ENCODE results near the gene IFNW1. TPM values are rescaled to one million over a fixed set of nuclear protein-coding genes. Genes with fewer than 3 reads are reported as not detected.
"Not testable (repeated sequence)": the region's sequence is repeated elsewhere in the genome, so short reads cannot be mapped to it uniquely, and the experiment has no call there.

Gene IFNW1
- total RNA-seq = not detected

DNA sequence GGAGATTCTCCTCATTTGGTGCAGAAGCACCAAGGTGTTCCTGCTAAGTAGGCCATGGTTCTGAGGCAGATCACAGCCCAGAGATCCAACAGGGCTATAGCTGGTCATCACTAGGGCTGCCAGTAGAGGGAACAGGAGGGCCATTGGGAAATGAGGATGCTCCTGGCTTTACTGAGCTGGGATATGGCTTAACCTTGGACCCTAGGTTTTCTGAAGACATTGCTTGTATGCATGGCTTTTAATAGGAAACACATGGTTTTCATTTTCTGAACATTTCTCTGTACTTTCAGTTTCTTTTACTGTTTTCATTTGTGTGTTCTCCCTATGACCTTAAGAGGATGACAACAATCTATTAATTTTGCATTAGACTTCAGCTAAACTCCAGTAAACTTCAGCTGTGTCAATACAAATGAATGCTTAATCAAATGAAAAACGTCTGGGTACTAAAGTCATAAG is at the start of gene IFNW1:
IFNW1 (minus strand) TSS at position 406 of the 456 bp plus-strand sequence; CDS start at position 144, 262 bp downstream.
- no peaks in the 10 kb centered on the region for H3K27me3 ChIP-seq (ENCODE audit: control insufficient read depth in 3 of 3, insufficient read depth in 3 of 3, low read length in 3 of 3)
- H3K9me3 ChIP-seq (ENCODE audit: control insufficient read depth in 3 of 3, low read length in 3 of 3) = no peaks in the 10 kb centered on the region

DNA sequence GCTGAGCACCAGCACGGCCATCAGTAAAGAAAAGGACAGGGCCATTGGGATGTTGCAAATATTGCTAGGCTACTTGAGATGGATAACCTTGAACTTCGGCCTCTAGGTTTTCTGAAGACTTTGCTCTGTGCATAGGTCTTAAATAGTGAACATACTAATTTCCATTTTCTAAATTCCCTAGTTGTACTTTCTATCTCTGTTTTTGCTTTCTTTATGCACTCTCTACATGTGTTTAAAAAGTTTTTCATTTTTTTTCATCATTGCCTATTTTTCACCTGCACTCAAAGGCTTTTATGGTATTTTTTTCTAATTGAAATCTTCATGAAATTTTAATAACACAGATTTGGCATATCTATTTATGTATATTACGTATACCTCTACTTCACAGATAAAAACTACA is 45.9 kb upstream of the IFNW1 start, which contains the start of gene IFNA4:
IFNA4 (minus strand) TSS at position 101 of the 400 bp plus-strand sequence; CDS start at position 45, 56 bp downstream.
- not testable (repeated sequence) for H3K4me3 ChIP-seq (ENCODE audit: low read length in 3 of 3); H3K36me3 ChIP-seq (ENCODE audit: control insufficient read depth in 3 of 3, insufficient read depth in 3 of 3, low read length in 3 of 3); H3K4me1 ChIP-seq (ENCODE audit: control insufficient read depth in 3 of 3, insufficient read depth in 3 of 3, low read length in 3 of 3); H3K27me3 ChIP-seq (ENCODE audit: control insufficient read depth in 3 of 3, insufficient read depth in 3 of 3, low read length in 3 of 3); H3K9ac ChIP-seq (ENCODE audit: low read depth in 1 of 3, low read length in 3 of 3); H3K27ac ChIP-seq (ENCODE audit: low read depth, low read length); H3K9me3 ChIP-seq (ENCODE audit: control insufficient read depth in 3 of 3, low read length in 3 of 3)

More for the DNA sequence above, at the start of gene IFNW1:
- Histone ChIP-seq H3K4me3 (ENCODE audit: low read length in 3 of 3) (no peak within 1 kb of the TSS), H3K36me3 (ENCODE audit: control insufficient read depth in 3 of 3, insufficient read depth in 3 of 3, low read length in 3 of 3) (no peaks in the 10 kb centered on the region), H3K9ac (ENCODE audit: low read depth in 1 of 3, low read length in 3 of 3) (no peak within 1 kb of the TSS), H3K27ac (ENCODE audit: low read depth, low read length) (no peak within 1 kb of the TSS), H3K4me1 (ENCODE audit: control insufficient read depth in 3 of 3, insufficient read depth in 3 of 3, low read length in 3 of 3) (no peaks in the 10 kb centered on the region)

DNA sequence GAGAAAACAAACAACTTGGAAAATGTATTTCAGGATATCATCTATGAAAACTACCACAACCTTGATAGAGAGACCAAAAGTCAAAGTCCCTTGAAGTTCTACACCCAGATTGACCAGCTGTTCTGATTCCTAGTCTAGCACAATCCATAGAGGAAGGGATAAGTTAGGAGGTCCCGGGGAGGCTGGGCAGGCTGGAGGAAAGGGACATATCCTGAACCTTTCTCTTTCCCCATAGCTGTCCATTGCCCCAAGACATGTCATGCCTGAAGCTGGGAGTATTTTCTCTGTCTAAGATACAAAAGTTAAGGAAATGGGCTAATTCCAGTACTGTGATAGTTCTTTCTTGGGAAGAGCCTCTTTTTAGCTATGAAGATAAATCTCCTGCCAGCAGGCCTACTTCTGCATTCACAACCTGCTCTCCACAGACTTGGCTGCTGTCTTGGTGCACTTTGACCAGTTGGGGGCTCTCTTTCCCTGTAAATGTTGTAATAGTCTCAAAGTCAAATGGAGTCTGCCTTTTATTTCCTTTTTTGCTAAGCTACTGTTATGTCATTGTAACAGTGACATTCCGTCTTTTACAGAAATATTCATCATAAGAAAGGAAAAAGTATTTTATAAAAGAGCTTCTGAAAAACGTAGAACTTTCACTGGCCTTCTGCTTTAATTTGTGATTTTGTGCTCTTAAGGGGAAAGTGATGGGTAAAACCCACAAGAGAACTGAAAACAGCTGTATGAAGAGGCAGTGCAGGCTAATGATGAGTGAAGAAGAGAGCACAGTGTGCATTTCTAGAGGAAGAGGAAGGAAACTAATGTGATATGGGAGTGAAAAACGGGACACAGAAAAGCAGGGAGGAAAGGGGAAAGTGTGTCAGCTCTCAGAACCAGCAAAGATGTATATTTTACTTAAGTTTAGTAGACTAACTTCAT is 41.4 kb upstream of the IFNW1 start:
- H3K9me3 ChIP-seq (ENCODE audit: control insufficient read depth in 3 of 3, low read length in 3 of 3); H3K4me3 ChIP-seq (ENCODE audit: low read length in 3 of 3); H3K27me3 ChIP-seq (ENCODE audit: control insufficient read depth in 3 of 3, insufficient read depth in 3 of 3, low read length in 3 of 3); H3K9ac ChIP-seq (ENCODE audit: low read depth in 1 of 3, low read length in 3 of 3); H3K36me3 ChIP-seq (ENCODE audit: control insufficient read depth in 3 of 3, insufficient read depth in 3 of 3, low read length in 3 of 3); H3K27ac ChIP-seq (ENCODE audit: low read depth, low read length); H3K4me1 ChIP-seq (ENCODE audit: control insufficient read depth in 3 of 3, insufficient read depth in 3 of 3, low read length in 3 of 3): not testable (repeated sequence)

DNA sequence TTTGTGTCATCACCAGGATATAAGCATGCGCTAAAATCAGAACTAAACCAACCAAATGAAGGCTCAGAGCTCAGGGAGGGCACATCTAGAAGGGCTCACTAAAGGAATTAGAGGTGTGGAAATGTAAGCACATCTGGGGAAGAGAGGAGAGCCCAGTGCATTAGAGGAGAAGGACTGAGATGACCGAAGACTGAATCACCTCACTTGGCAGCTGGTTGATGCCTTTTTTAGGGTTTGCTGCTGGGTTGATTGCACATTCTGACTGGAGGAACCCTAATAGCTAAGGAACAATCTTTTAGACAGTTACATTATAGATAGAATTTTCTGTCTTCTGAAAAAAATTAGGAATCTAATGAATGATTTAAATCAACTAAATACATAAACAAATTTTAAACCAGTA is 33.0 kb upstream of the IFNW1 start:
- Histone ChIP-seq H3K9me3 (ENCODE audit: control insufficient read depth in 3 of 3, low read length in 3 of 3) (no peaks in the 10 kb centered on the region), H3K27ac (ENCODE audit: low read depth, low read length) (no peak overlapping the region), H3K9ac (ENCODE audit: low read depth in 1 of 3, low read length in 3 of 3) (no peak overlapping the region), H3K4me1 (ENCODE audit: control insufficient read depth in 3 of 3, insufficient read depth in 3 of 3, low read length in 3 of 3) (no peaks in the 10 kb centered on the region), H3K4me3 (ENCODE audit: low read length in 3 of 3) (no peak overlapping the region), H3K27me3 (ENCODE audit: control insufficient read depth in 3 of 3, insufficient read depth in 3 of 3, low read length in 3 of 3) (no peaks in the 10 kb centered on the region), H3K36me3 (ENCODE audit: control insufficient read depth in 3 of 3, insufficient read depth in 3 of 3, low read length in 3 of 3) (no peaks in the 10 kb centered on the region)

DNA sequence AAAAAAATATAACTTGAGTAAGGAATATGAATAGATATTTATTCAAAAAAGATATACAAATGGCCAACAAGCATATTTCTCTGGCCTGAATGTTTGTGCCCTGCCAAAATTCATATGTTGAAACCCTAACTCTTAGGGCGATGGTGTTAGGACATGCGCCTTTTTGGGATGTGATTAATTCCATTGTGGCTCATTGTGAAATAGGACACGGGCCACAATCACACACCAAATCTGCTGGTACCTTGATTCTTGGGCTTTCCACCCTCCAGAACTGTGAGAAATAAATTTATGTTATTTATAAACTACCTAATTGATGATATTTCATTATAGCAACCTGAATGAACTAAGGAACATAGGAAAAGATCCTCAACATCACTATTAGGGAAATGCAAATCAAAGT is 30.5 kb upstream of the IFNW1 start:
- Histone ChIP-seq H3K9me3 (ENCODE audit: control insufficient read depth in 3 of 3, low read length in 3 of 3) (no peaks in the 10 kb centered on the region), H3K4me3 (ENCODE audit: low read length in 3 of 3) (no peak overlapping the region), H3K27ac (ENCODE audit: low read depth, low read length) (no peak overlapping the region), H3K9ac (ENCODE audit: low read depth in 1 of 3, low read length in 3 of 3) (no peak overlapping the region), H3K36me3 (ENCODE audit: control insufficient read depth in 3 of 3, insufficient read depth in 3 of 3, low read length in 3 of 3) (no peaks in the 10 kb centered on the region), H3K4me1 (ENCODE audit: control insufficient read depth in 3 of 3, insufficient read depth in 3 of 3, low read length in 3 of 3) (no peaks in the 10 kb centered on the region), H3K27me3 (ENCODE audit: control insufficient read depth in 3 of 3, insufficient read depth in 3 of 3, low read length in 3 of 3) (no peaks in the 10 kb centered on the region)

DNA sequence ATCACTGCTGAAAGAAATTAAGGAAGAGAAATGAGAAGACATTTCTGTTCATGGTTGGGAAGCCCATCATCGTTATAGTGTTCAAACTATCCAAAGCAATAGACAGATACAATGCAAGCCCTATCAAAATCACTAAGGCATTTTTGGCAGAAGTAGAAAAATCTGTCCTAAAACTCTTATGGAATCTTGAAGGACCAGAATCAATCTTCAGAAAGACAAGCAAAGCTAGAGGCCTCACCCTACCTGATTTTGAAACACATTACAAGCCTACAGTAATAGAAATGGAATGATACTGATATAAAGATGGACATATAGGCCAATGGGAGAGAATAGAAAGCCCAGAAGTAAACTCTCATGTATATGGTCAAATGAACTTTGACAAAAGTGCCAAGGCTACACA is 29.7 kb upstream of the IFNW1 start:
- no peaks in the 10 kb centered on the region for H3K4me1 ChIP-seq (ENCODE audit: control insufficient read depth in 3 of 3, insufficient read depth in 3 of 3, low read length in 3 of 3)
- no peak overlapping the region for H3K4me3 ChIP-seq (ENCODE audit: low read length in 3 of 3)
- no peaks in the 10 kb centered on the region for H3K27me3 ChIP-seq (ENCODE audit: control insufficient read depth in 3 of 3, insufficient read depth in 3 of 3, low read length in 3 of 3)
- H3K9me3 ChIP-seq (ENCODE audit: control insufficient read depth in 3 of 3, low read length in 3 of 3) = no peaks in the 10 kb centered on the region
- no peaks in the 10 kb centered on the region for H3K36me3 ChIP-seq (ENCODE audit: control insufficient read depth in 3 of 3, insufficient read depth in 3 of 3, low read length in 3 of 3)
- no peak overlapping the region for H3K9ac ChIP-seq (ENCODE audit: low read depth in 1 of 3, low read length in 3 of 3)
- H3K27ac ChIP-seq (ENCODE audit: low read depth, low read length) = no peak overlapping the region

DNA sequence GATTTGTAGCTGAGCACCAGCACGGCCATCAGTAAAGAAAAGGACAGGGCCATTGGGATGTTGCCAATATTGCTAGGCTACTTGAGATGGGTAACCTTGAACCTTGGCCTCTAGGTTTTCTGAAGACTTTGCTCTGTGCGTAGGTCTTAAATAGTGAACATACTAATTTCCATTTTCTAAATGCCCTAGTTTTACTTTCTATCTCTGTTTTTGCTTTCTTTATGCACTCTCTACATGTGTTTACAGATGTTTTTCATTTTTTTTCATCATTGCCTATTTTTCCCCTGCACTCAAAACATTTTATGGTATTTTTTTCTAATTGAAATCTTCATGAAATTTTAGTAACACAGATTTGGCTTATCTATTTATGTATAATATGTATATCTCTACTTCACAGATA is 24.9 kb upstream of the IFNW1 start, which contains the start of gene IFNA21:
IFNA21 (minus strand) TSS at position 101 of the 400 bp plus-strand sequence; CDS start at position 53, 48 bp downstream.
- not testable (repeated sequence) for H3K27me3 ChIP-seq (ENCODE audit: control insufficient read depth in 3 of 3, insufficient read depth in 3 of 3, low read length in 3 of 3)

DNA sequence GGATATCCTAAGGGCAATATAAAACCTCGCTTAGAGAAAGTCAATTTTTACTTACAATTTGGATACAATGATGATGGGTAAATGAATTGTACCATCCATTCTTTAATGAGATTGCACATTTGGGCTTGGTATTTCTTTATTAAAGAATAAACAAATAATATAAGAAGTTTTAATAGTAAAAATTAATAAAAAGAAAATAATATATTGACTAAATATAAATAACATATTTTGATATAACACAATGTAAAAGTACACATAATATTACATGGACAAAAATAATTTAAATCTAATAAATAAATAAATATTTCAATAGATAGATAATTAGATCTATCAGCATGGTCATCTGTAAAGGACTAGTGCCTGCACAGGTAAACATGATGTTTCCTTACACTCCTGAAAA is 23.9 kb upstream of the IFNW1 start:
- H3K9ac ChIP-seq (ENCODE audit: low read depth in 1 of 3, low read length in 3 of 3) = no peak overlapping the region
- no peaks in the 10 kb centered on the region for H3K9me3 ChIP-seq (ENCODE audit: control insufficient read depth in 3 of 3, low read length in 3 of 3)
- H3K4me1 ChIP-seq (ENCODE audit: control insufficient read depth in 3 of 3, insufficient read depth in 3 of 3, low read length in 3 of 3) = no peaks in the 10 kb centered on the region
- no peaks in the 10 kb centered on the region for H3K27me3 ChIP-seq (ENCODE audit: control insufficient read depth in 3 of 3, insufficient read depth in 3 of 3, low read length in 3 of 3)
- H3K27ac ChIP-seq (ENCODE audit: low read depth, low read length) = no peak overlapping the region
- no peak overlapping the region for H3K4me3 ChIP-seq (ENCODE audit: low read length in 3 of 3)
- no peaks in the 10 kb centered on the region for H3K36me3 ChIP-seq (ENCODE audit: control insufficient read depth in 3 of 3, insufficient read depth in 3 of 3, low read length in 3 of 3)

More for the DNA sequence above, 24.9 kb upstream of the IFNW1 start, which contains the start of gene IFNA21:
- H3K9me3 ChIP-seq (ENCODE audit: control insufficient read depth in 3 of 3, low read length in 3 of 3); H3K4me3 ChIP-seq (ENCODE audit: low read length in 3 of 3); H3K4me1 ChIP-seq (ENCODE audit: control insufficient read depth in 3 of 3, insufficient read depth in 3 of 3, low read length in 3 of 3); H3K9ac ChIP-seq (ENCODE audit: low read depth in 1 of 3, low read length in 3 of 3); H3K36me3 ChIP-seq (ENCODE audit: control insufficient read depth in 3 of 3, insufficient read depth in 3 of 3, low read length in 3 of 3); H3K27ac ChIP-seq (ENCODE audit: low read depth, low read length): not testable (repeated sequence)

DNA sequence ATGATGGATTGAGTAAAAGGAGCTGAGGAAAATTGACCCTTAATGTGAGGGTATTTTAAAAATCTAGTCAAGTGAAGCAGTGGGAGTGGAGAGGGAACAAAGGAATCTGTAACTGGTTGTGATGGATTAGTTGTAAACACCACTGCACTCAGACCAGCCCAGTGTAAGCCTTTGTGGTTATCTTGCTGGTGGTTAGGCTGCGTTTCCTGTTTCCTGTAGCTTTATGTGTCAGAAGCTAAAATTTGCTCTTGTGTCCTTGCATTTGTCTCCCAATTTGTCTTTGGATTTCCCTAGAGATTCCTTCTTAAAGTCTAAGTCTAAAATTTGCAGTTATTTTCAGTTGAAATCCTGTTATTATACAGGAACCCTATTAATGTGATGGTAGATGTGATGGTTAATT is 18.5 kb upstream of the IFNW1 start:
- no peaks in the 10 kb centered on the region for H3K36me3 ChIP-seq (ENCODE audit: control insufficient read depth in 3 of 3, insufficient read depth in 3 of 3, low read length in 3 of 3)
- no peaks in the 10 kb centered on the region for H3K27me3 ChIP-seq (ENCODE audit: control insufficient read depth in 3 of 3, insufficient read depth in 3 of 3, low read length in 3 of 3)
- H3K9me3 ChIP-seq (ENCODE audit: control insufficient read depth in 3 of 3, low read length in 3 of 3) = no peaks in the 10 kb centered on the region
- H3K9ac ChIP-seq (ENCODE audit: low read depth in 1 of 3, low read length in 3 of 3) = no peak overlapping the region
- H3K4me1 ChIP-seq (ENCODE audit: control insufficient read depth in 3 of 3, insufficient read depth in 3 of 3, low read length in 3 of 3) = no peaks in the 10 kb centered on the region
- no peak overlapping the region for H3K27ac ChIP-seq (ENCODE audit: low read depth, low read length)
- H3K4me3 ChIP-seq (ENCODE audit: low read length in 3 of 3) = no peak overlapping the region

DNA sequence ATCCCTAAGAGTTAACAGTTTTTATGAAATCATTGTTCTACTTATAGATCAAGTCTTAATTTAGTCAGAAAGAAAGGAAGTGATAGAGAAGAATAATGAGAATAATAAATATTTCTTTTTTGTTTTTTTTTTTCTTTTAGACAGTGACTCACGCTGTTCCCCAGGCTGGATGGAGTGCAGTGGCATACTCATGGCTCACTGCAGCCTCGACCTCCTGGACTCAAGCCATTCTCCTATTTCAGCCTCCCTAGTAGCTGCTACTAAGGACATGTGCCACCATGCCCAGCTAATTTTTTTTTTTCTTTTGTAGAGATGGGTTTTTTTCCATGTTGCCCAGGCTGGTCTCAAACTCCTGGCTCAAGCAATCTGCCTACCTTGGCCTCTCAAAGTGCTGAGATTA is 13.9 kb upstream of the IFNW1 start:
- Histone ChIP-seq H3K27ac (ENCODE audit: low read depth, low read length) (no peak overlapping the region), H3K36me3 (ENCODE audit: control insufficient read depth in 3 of 3, insufficient read depth in 3 of 3, low read length in 3 of 3) (no peaks in the 10 kb centered on the region), H3K27me3 (ENCODE audit: control insufficient read depth in 3 of 3, insufficient read depth in 3 of 3, low read length in 3 of 3) (no peaks in the 10 kb centered on the region), H3K9ac (ENCODE audit: low read depth in 1 of 3, low read length in 3 of 3) (no peak overlapping the region), H3K9me3 (ENCODE audit: control insufficient read depth in 3 of 3, low read length in 3 of 3) (no peaks in the 10 kb centered on the region), H3K4me1 (ENCODE audit: control insufficient read depth in 3 of 3, insufficient read depth in 3 of 3, low read length in 3 of 3) (no peaks in the 10 kb centered on the region), H3K4me3 (ENCODE audit: low read length in 3 of 3) (no peak overlapping the region)
